ENCODE data around the gene GOSR1.

- TF ChIP-seq CTCF (IDR thresholded peaks at IDR 0.05) (no peak), POLR2A (IDR thresholded peaks at IDR 0.05) (no peak)
Measured at GRCh38 chr17:30450125-30451027, 26.8 kb upstream of the GOSR1 start.

Measured in right lobe of liver (tissue), 4 donors.